Activated T-helper 1 cell treated with Interleukin-2 at 50 U/mL for 16 hours (primary cell): ENCODE measurements around the gene HNRNPF.
"Not testable (repeated sequence)": the region's sequence is repeated elsewhere in the genome, so short reads cannot be mapped to it uniquely, and the experiment has no call there.

ENCODE experiments used
- DNase-seq: peaks from one replicate; pipeline ENCODE4 v3.0.0-alpha.2; 2020; ENCODE audit warnings: low read depth

HNRNPF gene

GRCh38 chr10:43348511-43349312, 60.3 kb downstream of the HNRNPF start:
- DNase-seq, result peak; percentile 79

GRCh38 chr10:43347997-43348396, 61.0 kb downstream of the HNRNPF start:
- DNase-seq, result no peak

- DNase-seq, result no peak
Measured at GRCh38 chr10:43344051-43344450, 64.9 kb downstream of the HNRNPF start.

GRCh38 chr10:43343126-43343525, 65.9 kb downstream of the HNRNPF start:
- DNase-seq, result no peak

GRCh38 chr10:43342279-43343125, 66.5 kb downstream of the HNRNPF start:
- DNase-seq, result no peak

GRCh38 chr10:43341450-43341849, 67.5 kb downstream of the HNRNPF start:
- DNase-seq, result no peak

- no peak for DNase-seq
Measured at GRCh38 chr10:43340619-43341018, 68.4 kb downstream of the HNRNPF start.

- no peak for DNase-seq
Measured at GRCh38 chr10:43340101-43340500, 68.9 kb downstream of the HNRNPF start.

- DNase-seq, result no peak
Measured at GRCh38 chr10:43339136-43339535, 69.8 kb downstream of the HNRNPF start.

- DNase-seq, result no peak
Measured at GRCh38 chr10:43338117-43338516, 70.9 kb downstream of the HNRNPF start.

- not testable (repeated sequence) for DNase-seq
Measured at GRCh38 chr10:43337536-43337935, 71.5 kb downstream of the HNRNPF start.

GRCh38 chr10:43336641-43337318, 72.2 kb downstream of the HNRNPF start:
- no peak for DNase-seq

- DNase-seq, result no peak
Measured at GRCh38 chr10:43336061-43336460, 72.9 kb downstream of the HNRNPF start.
